Measurements from ENCODE around the gene CD70.

- TF ChIP-seq SP1 (IDR thresholded peaks at IDR 0.05) (no peak), CTCF (IDR thresholded peaks at IDR 0.05; ENCODE audit: low read depth, low read length, missing input control) (no peak), FOXA1 (IDR thresholded peaks at IDR 0.05) (no peak), RAD21 (IDR thresholded peaks at IDR 0.05) (no peak), YY1 (IDR thresholded peaks at IDR 0.05) (no peak), ATF3 (IDR thresholded peaks at IDR 0.05) (no peak), RXRA (IDR thresholded peaks at IDR 0.05) (no peak), EGR1 (IDR thresholded peaks at IDR 0.05; ENCODE audit: low read depth in 2 of 2) (no peak)
Observed at GRCh38 chr19:6570764-6571163, 20.2 kb downstream of the CD70 start.

Data from liver (tissue), 3 donors.